HCT116 (cell line): ENCODE measurements around the gene NEK9. TPM values are rescaled to one million over a fixed set of nuclear protein-coding genes. Genes with fewer than 3 reads are reported as not detected.

Experiments used
- ATAC-seq: fragments of 200-7000 bp; cut with Tn5 transposase; 2 replicates; pipeline ENCODE4 v1.9.1; 2020; ENCODE audit warnings: mild to moderate bottlenecking, moderate library complexity
- BruUV-seq: library from RNA; stranded (reverse); fragments of 400-500 nt; replicated peaks from 2 replicates; lab custom pipeline; 2021; lab: Mats Ljungman, UMichigan
- CTCF ChIA-PET: fragments of 300-600 bp; sonication (Branson Sonifier 250); formaldehyde crosslinking; loops from one replicate; lab custom pipeline; 2021; ENCODE audit warnings: antibody characterized with exemption; lab: Charles Lee
- POLR2A ChIA-PET: fragments of 300-600, 350-600 bp; sonication (Branson Sonifier 250); formaldehyde crosslinking; loops from one replicate; lab custom pipeline; 2021; ENCODE audit warnings: antibody characterized with exemption; lab: Charles Lee
- RAD21 ChIA-PET, 2 experiments: fragments of 300-600 bp; sonication (Branson Sonifier 250); formaldehyde crosslinking; loops; one replicate each; lab custom pipeline; 2023; ENCODE audit warnings: low total read pairs in 2 of 2; ENCODE audit not compliant: uncharacterized antibody in 2 of 2, unreplicated experiment in 2 of 2, low non-redundant PET in 1 of 2; lab: Charles Lee
- DNase-seq: peaks from one replicate; pipeline ENCODE4 v3.0.0-alpha.2; 2010; ENCODE audit warnings: low read depth, low spot score
- H2AFZ ChIP-seq: fragments of 200-600 bp; shearing (Covaris generic), sonication (generic); 2 replicates; pipeline ENCODE4 v1.6.1; 2017; ENCODE audit warnings: low read depth, mixed run types, mixed read lengths, antibody characterized with exemption, low read length; ENCODE audit not compliant: poor library complexity, severe bottlenecking
- H3K27ac ChIP-seq: 2 replicates; pipeline ENCODE4 v1.5.1; 2012; ENCODE audit warnings: low read depth, low read length
- H3K27me3 ChIP-seq: fragments of 200-600 bp; sonication (generic); 2 replicates; pipeline ENCODE4 v1.6.1; 2016; ENCODE audit warnings: mixed run types, low read length, mixed read lengths; ENCODE audit not compliant: insufficient read depth
- H3K36me3 ChIP-seq, 2 experiments: fragments of 200-500 bp in 1 of 2; fragments of 200-600 bp in 1 of 2; sonication (Bioruptor generic) in 1 of 2; sonication (generic) in 1 of 2; 2 replicates each; pipeline versions ENCODE4 v1.5.1 to v1.6.1; 2014 to 2016; ENCODE audit warnings: low read length in 2 of 2, inconsistent platforms in 1 of 2, mixed read lengths in 1 of 2, mixed run types in 1 of 2; ENCODE audit not compliant: insufficient read depth in 2 of 2, control insufficient read depth in 1 of 2
- H3K4me1 ChIP-seq, 2 experiments: fragments of 200-600 bp in 1 of 2; sonication (generic) in 1 of 2; 2 replicates each; pipeline versions ENCODE4 v1.5.1 to v1.6.1; 2012 to 2017; ENCODE audit warnings: low read length in 2 of 2, inconsistent platforms in 1 of 2, mild to moderate bottlenecking in 1 of 2, mixed read lengths in 1 of 2, mixed run types in 1 of 2, moderate library complexity in 1 of 2; ENCODE audit not compliant: insufficient read depth in 2 of 2, control insufficient read depth in 1 of 2
- H3K4me2 ChIP-seq: fragments of 200-600 bp; sonication (generic); 2 replicates; pipeline ENCODE4 v1.6.1; 2017; ENCODE audit warnings: mixed run types, low read length, mixed read lengths
- H3K4me3 ChIP-seq, 2 experiments: fragments of 200-600 bp in 1 of 2; sonication (generic) in 1 of 2; replicated peaks in 1 of 2; 2 replicates each; pipeline ENCODE4 v1.5.1; 2011 to 2016; ENCODE audit warnings: low read length in 2 of 2, control low read depth in 1 of 2, low read depth in 1 of 2, mild to moderate bottlenecking in 1 of 2, mixed read lengths in 1 of 2, mixed run types in 1 of 2
- H3K79me2 ChIP-seq: fragments of 200-600 bp; sonication (generic); 2 replicates; pipeline ENCODE4 v1.6.1; 2017; ENCODE audit warnings: mild to moderate bottlenecking, mixed run types, low read length, moderate library complexity, mixed read lengths; ENCODE audit not compliant: insufficient read depth
- H3K9ac ChIP-seq: fragments of 200-600 bp; sonication (generic); 2 replicates; pipeline ENCODE4 v1.6.1; 2016; ENCODE audit warnings: low read length, mixed read lengths
- H3K9me2 ChIP-seq: fragments of 200-600 bp; sonication (generic), shearing (Covaris generic); 2 replicates; pipeline ENCODE4 v1.6.1; 2017; ENCODE audit warnings: mixed run types, mild to moderate bottlenecking, moderate library complexity; ENCODE audit not compliant: insufficient read depth
- H3K9me3 ChIP-seq, 2 experiments: fragments of 200-500 bp in 1 of 2; fragments of 200-600 bp in 1 of 2; sonication (Bioruptor generic) in 1 of 2; sonication (generic) in 1 of 2; 2 replicates each; pipeline ENCODE4 v1.6.1; 2014 to 2017; ENCODE audit warnings: low read length in 2 of 2, mixed read lengths in 2 of 2, inconsistent platforms in 1 of 2, low read depth in 1 of 2, mild to moderate bottlenecking in 1 of 2, mixed run types in 1 of 2, moderate library complexity in 1 of 2; ENCODE audit not compliant: control insufficient read depth in 1 of 2, insufficient read depth in 1 of 2
- H4K20me1 ChIP-seq: fragments of 200-600 bp; sonication (generic), shearing (Covaris generic); 2 replicates; pipeline ENCODE4 v1.6.1; 2017; ENCODE audit warnings: mixed run types, mild to moderate bottlenecking, moderate library complexity; ENCODE audit not compliant: insufficient read depth
- ATF3 ChIP-seq: IDR thresholded peaks from 2 replicates; pipeline ENCODE4 v1.6.1; 2012
- CBX3 ChIP-seq: IDR thresholded peaks from 2 replicates; pipeline ENCODE4 v1.6.1; 2012; ENCODE audit warnings: low read depth
- EGR1 ChIP-seq: IDR thresholded peaks from 2 replicates; pipeline ENCODE4 v1.6.1; 2012; ENCODE audit warnings: low read depth
- ELF1 ChIP-seq: IDR thresholded peaks from 2 replicates; pipeline ENCODE4 v1.6.1; 2012; ENCODE audit warnings: low read depth, borderline replicate concordance
- FOSL1 ChIP-seq: IDR thresholded peaks from 2 replicates; pipeline ENCODE4 v1.6.1; 2012; ENCODE audit warnings: low read depth
- JUND ChIP-seq: IDR thresholded peaks from 2 replicates; pipeline ENCODE4 v1.6.1; 2012
- SIN3A ChIP-seq: IDR thresholded peaks from 2 replicates; pipeline ENCODE4 v1.6.1; 2012; ENCODE audit warnings: low read depth
- SRF ChIP-seq: IDR thresholded peaks from 2 replicates; pipeline ENCODE4 v1.6.1; 2012; ENCODE audit warnings: low read depth
- YY1 ChIP-seq: IDR thresholded peaks from 2 replicates; pipeline ENCODE4 v1.6.1; 2011; ENCODE audit warnings: low read length, low read depth, moderate library complexity, mild to moderate bottlenecking; ENCODE audit not compliant: insufficient replicate concordance; ENCODE audit errors: extremely low read depth
- ZFX ChIP-seq: fragments of 450-650 bp; IDR thresholded peaks from 2 replicates; pipeline ENCODE4 v1.6.1; 2017
- intact Hi-C: fragments of 100-400 bp; cut with micrococcal nuclease; formaldehyde crosslinking; loops from 2 replicates; pipeline ENCODE4 v1.10.0; 2022
- total RNA-seq: library from RNA; stranded (reverse); gene quantifications from one replicate; pipeline ENCODE4 v1.2.1, GENCODE V29; 2021; ENCODE audit not compliant: unreplicated experiment
- TF ChIP-seq, protein P1 (sequence below): IDR thresholded peaks from 2 replicates; pipeline ENCODE4 v1.6.1; 2012; ENCODE audit warnings: low read depth

The NEK9 gene
- total RNA-seq, 1 experiment from 2014 or later = 64.4 TPM

DNA sequence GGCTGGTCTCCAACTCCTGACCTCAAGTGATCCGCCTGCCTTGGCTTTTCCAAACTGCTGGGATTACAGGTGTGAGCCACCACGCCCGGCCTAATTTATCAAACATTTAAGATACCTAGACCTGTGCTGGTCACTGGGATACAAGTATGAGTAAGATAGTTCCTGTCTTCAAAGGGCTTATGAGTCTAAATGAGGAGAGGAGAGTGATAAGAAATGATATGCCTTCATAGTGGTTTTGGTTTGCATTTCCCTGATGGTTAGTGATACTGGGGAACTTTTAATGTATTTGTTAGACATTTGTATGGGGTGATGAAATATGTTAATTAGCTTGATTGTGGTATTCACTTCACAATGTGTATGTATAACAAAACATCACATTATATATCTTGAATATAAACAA, 28.3 kb upstream of the NEK9 start:
- RAD21 ChIA-PET = no interaction called here
- Histone ChIP-seq H3K79me2 (peaks cover 66% of the 10 kb centered on the region), H3K27me3 (no peaks in the 10 kb centered on the region), H3K4me1 (no peaks in the 10 kb centered on the region; a peak in 1 of 4 replicates), H3K36me3 (peaks cover 5 to 16% of the 10 kb centered on the region in 2 experiments; a peak in 3 of 4 replicates), H3K4me3 (no peak overlapping the region), H2AFZ (no peak overlapping the region), H3K9ac (no peak overlapping the region), H4K20me1 (no peaks in the 10 kb centered on the region), H3K4me2 (no peak overlapping the region), H3K9me3 (no peaks in the 10 kb centered on the region), H3K9me2 (no peaks in the 10 kb centered on the region), H3K27ac (no peak overlapping the region)
- no TSS peak for BruUV-seq
- no peak for ATAC-seq
- no peak for DNase-seq
- intact Hi-C loops = no loop called here
- POLR2A ChIA-PET = no interaction called here
- CTCF ChIA-PET = no interaction called here
- no peak for TF ChIP-seq EGR1
- no peak for TF ChIP-seq SRF
- TF ChIP-seq, protein P1, sequence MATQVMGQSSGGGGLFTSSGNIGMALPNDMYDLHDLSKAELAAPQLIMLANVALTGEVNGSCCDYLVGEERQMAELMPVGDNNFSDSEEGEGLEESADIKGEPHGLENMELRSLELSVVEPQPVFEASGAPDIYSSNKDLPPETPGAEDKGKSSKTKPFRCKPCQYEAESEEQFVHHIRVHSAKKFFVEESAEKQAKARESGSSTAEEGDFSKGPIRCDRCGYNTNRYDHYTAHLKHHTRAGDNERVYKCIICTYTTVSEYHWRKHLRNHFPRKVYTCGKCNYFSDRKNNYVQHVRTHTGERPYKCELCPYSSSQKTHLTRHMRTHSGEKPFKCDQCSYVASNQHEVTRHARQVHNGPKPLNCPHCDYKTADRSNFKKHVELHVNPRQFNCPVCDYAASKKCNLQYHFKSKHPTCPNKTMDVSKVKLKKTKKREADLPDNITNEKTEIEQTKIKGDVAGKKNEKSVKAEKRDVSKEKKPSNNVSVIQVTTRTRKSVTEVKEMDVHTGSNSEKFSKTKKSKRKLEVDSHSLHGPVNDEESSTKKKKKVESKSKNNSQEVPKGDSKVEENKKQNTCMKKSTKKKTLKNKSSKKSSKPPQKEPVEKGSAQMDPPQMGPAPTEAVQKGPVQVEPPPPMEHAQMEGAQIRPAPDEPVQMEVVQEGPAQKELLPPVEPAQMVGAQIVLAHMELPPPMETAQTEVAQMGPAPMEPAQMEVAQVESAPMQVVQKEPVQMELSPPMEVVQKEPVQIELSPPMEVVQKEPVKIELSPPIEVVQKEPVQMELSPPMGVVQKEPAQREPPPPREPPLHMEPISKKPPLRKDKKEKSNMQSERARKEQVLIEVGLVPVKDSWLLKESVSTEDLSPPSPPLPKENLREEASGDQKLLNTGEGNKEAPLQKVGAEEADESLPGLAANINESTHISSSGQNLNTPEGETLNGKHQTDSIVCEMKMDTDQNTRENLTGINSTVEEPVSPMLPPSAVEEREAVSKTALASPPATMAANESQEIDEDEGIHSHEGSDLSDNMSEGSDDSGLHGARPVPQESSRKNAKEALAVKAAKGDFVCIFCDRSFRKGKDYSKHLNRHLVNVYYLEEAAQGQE = no peak
- TF ChIP-seq SIN3A = no peak
- no peak for TF ChIP-seq FOSL1
- no peak for TF ChIP-seq JUND
- TF ChIP-seq YY1 = no peak

DNA sequence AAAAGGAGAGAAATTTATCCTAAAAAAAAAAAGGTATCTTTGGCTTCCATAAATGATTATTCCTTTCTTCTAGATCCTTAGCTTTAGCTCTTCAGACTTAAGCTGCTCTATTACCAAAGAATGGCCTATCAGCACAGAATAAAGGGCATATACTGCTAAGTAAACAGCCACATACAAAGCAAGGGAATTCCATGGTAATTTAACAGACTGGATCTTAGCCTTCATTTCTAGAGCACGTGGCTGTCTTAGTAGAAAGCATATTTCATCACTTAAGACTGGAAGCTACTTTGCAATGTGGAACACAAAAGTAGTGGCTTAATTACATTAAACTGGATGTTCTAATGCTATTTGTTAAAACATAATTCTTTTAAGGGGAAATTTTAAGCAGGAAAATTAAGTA, 26.4 kb upstream of the NEK9 start:
- peaks cover 62% of the 10 kb centered on the region for H3K79me2 ChIP-seq
- ChIA-PET CTCF (no interaction called here), POLR2A (no interaction called here), RAD21 (interaction anchor here in 1 of 2 experiments (0.7 kb wide), 1 partner anchor 407 kb away, joined by 3 read pairs; no protein-coding TSS in a partner anchor)
- H3K36me3 ChIP-seq = peaks cover 12 to 16% of the 10 kb centered on the region in 2 experiments
- no peak for ATAC-seq
- H3K9me3 ChIP-seq = no peaks in the 10 kb centered on the region
- H4K20me1 ChIP-seq = no peaks in the 10 kb centered on the region
- no peaks in the 10 kb centered on the region for H3K9me2 ChIP-seq
- no peaks in the 10 kb centered on the region for H3K4me1 ChIP-seq
- no peak overlapping the region for H3K4me2 ChIP-seq
- H2AFZ ChIP-seq = no peak overlapping the region
- no TSS peak for BruUV-seq
- no peaks in the 10 kb centered on the region for H3K27me3 ChIP-seq
- H3K4me3 ChIP-seq = no peak overlapping the region
- H3K9ac ChIP-seq = no peak overlapping the region
- H3K27ac ChIP-seq = no peak overlapping the region
- intact Hi-C loops = no loop called here
- DNase-seq = no peak
- TF ChIP-seq ATF3 = no peak
- no peak for TF ChIP-seq ZFX
- no peak for TF ChIP-seq CBX3
- TF ChIP-seq, protein P1 = no peak
- no peak for TF ChIP-seq EGR1
- no peak for TF ChIP-seq FOSL1
- TF ChIP-seq ELF1 = no peak
